Activated CD4-positive, alpha-beta memory T cell treated with anti-CD3 and anti-CD28 coated beads for 36 hours (primary cell): ENCODE data around the gene AZGP1. TPM values are rescaled to one million over a fixed set of nuclear protein-coding genes. Genes with fewer than 3 reads are reported as not detected.
"Not testable (repeated sequence)": the region's sequence is repeated elsewhere in the genome, so short reads cannot be mapped to it uniquely, and the experiment has no call there.

Experiments
- CTCF ChIA-PET: fragments of 350-600 bp; sonication (Branson Sonifier 250); formaldehyde crosslinking; loops from one replicate; lab custom pipeline; 2021; ENCODE audit warnings: antibody characterized with exemption, inconsistent platforms; lab: Charles Lee
- POLR2A ChIA-PET: fragments of 350-600 bp; sonication (Branson Sonifier 250); formaldehyde crosslinking; loops from one replicate; lab custom pipeline; 2021; ENCODE audit warnings: antibody characterized with exemption; lab: Charles Lee
- DNase-seq: peaks from one replicate; pipeline ENCODE4 v3.0.0-alpha.2; 2020
- H3K27ac Mint-ChIP-seq: one replicate; pipeline ENCODE4 v1.8.0; 2021; ENCODE audit warnings: mixed read lengths
- H3K27me3 Mint-ChIP-seq: one replicate; pipeline ENCODE4 v1.8.0; 2021; ENCODE audit warnings: mixed read lengths
- H3K36me3 Mint-ChIP-seq: one replicate; pipeline ENCODE4 v1.8.0; 2021; ENCODE audit warnings: mixed read lengths
- H3K4me1 Mint-ChIP-seq: one replicate; pipeline ENCODE4 v1.8.0; 2021; ENCODE audit warnings: low read depth, mixed read lengths
- H3K4me3 Mint-ChIP-seq: one replicate; pipeline ENCODE4 v1.8.0; 2021; ENCODE audit warnings: mild to moderate bottlenecking, mixed read lengths
- H3K9me3 Mint-ChIP-seq: one replicate; pipeline ENCODE4 v1.8.0; 2021; ENCODE audit warnings: mixed read lengths
- intact Hi-C: fragments of 100-400 bp; cut with micrococcal nuclease; formaldehyde crosslinking; loops from one replicate; pipeline ENCODE4 v1.15.1; 2023
- total RNA-seq, 2 experiments: library from RNA; stranded (reverse); gene quantifications; one replicate each; pipeline ENCODE4 v1.2.3, GENCODE V29; 2021

The AZGP1 gene
- total RNA-seq, 2 experiments from 2014 or later, result not detected

- H3K4me3 Mint-ChIP-seq, result no peak overlapping the region
- no peaks in the 10 kb centered on the region for H3K4me1 Mint-ChIP-seq
- no peaks in the 10 kb centered on the region for H3K27me3 Mint-ChIP-seq
- no peak overlapping the region for H3K27ac Mint-ChIP-seq
- H3K36me3 Mint-ChIP-seq, result no peaks in the 10 kb centered on the region
- POLR2A ChIA-PET, result no interaction called here
- intact Hi-C loops, result no loop called here
- no peaks in the 10 kb centered on the region for H3K9me3 Mint-ChIP-seq
- no peak for DNase-seq
- CTCF ChIA-PET, result interaction anchor here (0.9 to 3.9 kb wide), 2 partner anchors 14 to 15 kb away, joined by 3 to 44 read pairs; no protein-coding TSS in a partner anchor
These were observed 795 bp upstream of the AZGP1 start for GRCh38 chr7:99976626-99977025.

DNA sequence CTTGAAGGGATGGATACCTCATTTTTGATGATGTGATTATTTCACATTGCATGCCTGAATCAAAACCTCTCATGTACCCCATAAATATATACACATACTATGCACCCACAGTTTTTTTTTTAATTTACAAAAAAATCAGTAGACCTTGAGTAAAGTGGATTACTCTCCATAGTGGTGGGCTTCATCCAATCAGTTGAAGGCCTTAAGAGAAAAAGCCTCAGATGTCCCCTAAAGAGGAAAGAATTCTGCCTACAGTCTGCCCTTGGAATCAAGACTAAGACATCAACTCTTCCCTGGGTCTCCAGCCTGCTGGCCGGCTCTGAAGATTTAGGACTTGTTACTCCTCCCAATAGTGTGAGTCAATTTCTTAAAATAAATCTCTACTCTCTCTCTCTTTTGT is 1.1 kb downstream of the AZGP1 start:
- no peak for DNase-seq
- no peak overlapping the region for H3K4me3 Mint-ChIP-seq
- ChIA-PET CTCF (no interaction called here), POLR2A (no interaction called here)
- intact Hi-C loops, result loop anchor here (2.0 kb wide), 1 partner anchor 68 kb away; no protein-coding TSS in a partner anchor
- no peaks in the 10 kb centered on the region for H3K9me3 Mint-ChIP-seq
- no peaks in the 10 kb centered on the region for H3K4me1 Mint-ChIP-seq
- no peaks in the 10 kb centered on the region for H3K36me3 Mint-ChIP-seq
- H3K27me3 Mint-ChIP-seq, result no peaks in the 10 kb centered on the region
- H3K27ac Mint-ChIP-seq, result no peak overlapping the region

GRCh38 chr7:99973817-99974216 is 2.0 kb downstream of the AZGP1 start:
- POLR2A ChIA-PET, H3K27me3 Mint-ChIP-seq, H3K27ac Mint-ChIP-seq, CTCF ChIA-PET, H3K4me3 Mint-ChIP-seq, H3K36me3 Mint-ChIP-seq, H3K9me3 Mint-ChIP-seq, DNase-seq, H3K4me1 Mint-ChIP-seq: not testable (repeated sequence)
- intact Hi-C loops, result loop anchor here (2.0 kb wide), 1 partner anchor 67 kb away; no protein-coding TSS in a partner anchor

DNA sequence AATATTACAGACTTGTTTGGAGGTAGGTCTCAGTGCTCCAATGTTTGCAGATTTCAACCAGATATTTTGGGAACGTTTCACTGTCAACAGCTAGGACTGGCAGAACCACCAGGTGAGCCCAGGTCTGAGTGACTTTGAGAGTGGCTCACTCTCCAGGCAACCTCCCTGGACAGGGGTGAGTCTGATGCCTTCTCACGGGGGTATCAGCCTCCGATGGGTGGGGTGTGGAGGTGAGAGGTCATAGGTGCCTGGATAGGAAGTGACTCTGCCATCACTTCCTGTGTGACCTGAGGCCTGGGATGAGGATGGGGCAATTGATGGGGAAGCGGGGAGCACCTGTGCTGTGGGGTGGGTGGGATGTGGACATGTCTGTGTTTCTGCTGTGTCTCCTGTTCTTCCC is 4.6 kb downstream of the AZGP1 start:
- intact Hi-C loops, result no loop called here
- peaks cover 9% of the 10 kb centered on the region for H3K27me3 Mint-ChIP-seq
- CTCF ChIA-PET, result no interaction called here

DNA sequence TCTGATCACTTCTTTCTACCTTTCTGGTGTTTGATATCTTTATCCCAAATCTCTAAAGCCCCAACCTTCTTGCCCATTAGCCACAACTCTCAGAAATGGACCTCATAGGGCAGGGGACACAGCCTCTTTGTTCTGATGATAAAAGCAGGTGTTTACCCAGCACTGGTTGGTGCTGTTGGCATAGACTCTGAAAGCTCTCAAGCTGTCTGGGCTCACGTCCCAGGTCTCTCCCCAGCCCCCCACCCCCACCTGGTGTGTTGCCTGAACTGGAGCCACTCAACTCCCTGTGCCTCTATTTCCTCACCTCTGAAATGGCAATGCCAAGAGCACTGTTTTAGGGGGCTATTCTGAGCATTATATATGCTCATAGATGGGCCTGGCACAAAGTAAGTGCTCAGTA is 6.0 kb downstream of the AZGP1 start:
- intact Hi-C loops, H3K4me1 Mint-ChIP-seq, H3K27ac Mint-ChIP-seq, H3K4me3 Mint-ChIP-seq, DNase-seq, H3K36me3 Mint-ChIP-seq, POLR2A ChIA-PET, H3K9me3 Mint-ChIP-seq: not testable (repeated sequence)
- H3K27me3 Mint-ChIP-seq, result peaks cover 12% of the 10 kb centered on the region
- CTCF ChIA-PET, result interaction anchor here (1.9 kb wide), 1 partner anchor 20 kb away, joined by 6 read pairs; no protein-coding TSS in a partner anchor

More for the DNA sequence above, 4.6 kb downstream of the AZGP1 start:
- Mint-ChIP-seq H3K4me3 (no peak overlapping the region), H3K36me3 (no peaks in the 10 kb centered on the region), H3K4me1 (no peaks in the 10 kb centered on the region), H3K9me3 (no peaks in the 10 kb centered on the region), H3K27ac (no peak overlapping the region)
- POLR2A ChIA-PET, result no interaction called here
- no peak for DNase-seq

DNA sequence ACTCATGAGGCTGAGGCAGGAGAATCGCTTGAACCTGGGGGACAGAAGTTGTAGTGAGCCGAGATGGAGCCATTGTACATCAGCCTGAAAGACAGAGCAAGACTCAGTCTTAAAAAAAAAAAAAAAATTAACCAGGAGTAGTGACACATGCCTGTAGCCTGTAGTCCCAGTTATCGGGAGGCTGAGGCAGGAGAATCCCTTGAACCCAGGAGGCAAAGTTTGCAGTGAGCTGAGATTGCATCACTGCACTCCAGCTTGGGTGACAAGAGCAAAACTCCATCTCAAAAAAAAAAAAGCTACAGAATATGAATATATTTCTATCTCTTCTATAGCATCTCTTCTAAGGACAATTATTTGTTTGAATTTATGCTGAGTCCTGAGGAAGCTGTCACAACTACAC is 6.5 kb downstream of the AZGP1 start:
- H3K27ac Mint-ChIP-seq, result no peak overlapping the region
- H3K9me3 Mint-ChIP-seq, result no peaks in the 10 kb centered on the region
- ChIA-PET CTCF (interaction anchor here (0.6 to 1.9 kb wide), 2 partner anchors 11 to 20 kb away, joined by 3 to 6 read pairs; no protein-coding TSS in a partner anchor), POLR2A (no interaction called here)
- no peak for DNase-seq
- H3K36me3 Mint-ChIP-seq, result no peaks in the 10 kb centered on the region
- H3K27me3 Mint-ChIP-seq, result peaks cover 14% of the 10 kb centered on the region
- H3K4me1 Mint-ChIP-seq, result no peaks in the 10 kb centered on the region
- intact Hi-C loops, result no loop called here
- H3K4me3 Mint-ChIP-seq, result no peak overlapping the region

GRCh38 chr7:99958564-99959227 is 17.1 kb downstream of the AZGP1 start:
- ChIA-PET CTCF (no interaction called here), POLR2A (no interaction called here)
- H3K36me3 Mint-ChIP-seq, result no peaks in the 10 kb centered on the region
- H3K9me3 Mint-ChIP-seq, result no peaks in the 10 kb centered on the region
- intact Hi-C loops, result no loop called here
- H3K27ac Mint-ChIP-seq, result no peak overlapping the region
- peaks cover 2% of the 10 kb centered on the region for H3K4me1 Mint-ChIP-seq
- DNase-seq, result no peak
- peaks cover 17% of the 10 kb centered on the region for H3K27me3 Mint-ChIP-seq
- no peak overlapping the region for H3K4me3 Mint-ChIP-seq

DNA sequence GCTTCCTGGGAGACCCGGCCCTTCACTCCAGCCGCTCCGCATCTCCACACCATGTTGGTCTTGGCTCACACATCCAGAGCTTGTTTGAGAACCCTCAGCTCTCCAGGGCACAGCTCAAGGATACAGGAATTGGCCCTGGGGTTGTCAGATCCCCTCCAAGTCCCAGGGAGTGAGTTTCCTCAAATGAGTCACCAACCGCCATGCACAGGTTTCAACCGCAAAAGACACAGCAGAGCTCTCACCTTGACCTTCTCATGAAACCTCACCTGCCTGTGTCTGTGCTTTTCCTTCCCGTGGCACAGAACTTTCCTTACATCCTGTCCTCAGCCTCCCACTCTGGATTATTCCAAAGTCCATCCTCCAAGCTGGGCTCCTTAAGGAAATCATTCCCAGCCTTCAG is 20.6 kb downstream of the AZGP1 start:
- H3K9me3 Mint-ChIP-seq, result peaks cover 5% of the 10 kb centered on the region
- ChIA-PET CTCF (interaction anchor here (0.8 to 1.1 kb wide), 2 partner anchors 24 to 42 kb away, joined by 4 to 6 read pairs; no protein-coding TSS in a partner anchor), POLR2A (no interaction called here)
- no peaks in the 10 kb centered on the region for H3K36me3 Mint-ChIP-seq
- peaks cover 2% of the 10 kb centered on the region for H3K27me3 Mint-ChIP-seq
- no peak overlapping the region for H3K4me3 Mint-ChIP-seq
- intact Hi-C loops, result no loop called here
- peaks cover 6% of the 10 kb centered on the region for H3K4me1 Mint-ChIP-seq
- no peak overlapping the region for H3K27ac Mint-ChIP-seq
- no peak for DNase-seq

DNA sequence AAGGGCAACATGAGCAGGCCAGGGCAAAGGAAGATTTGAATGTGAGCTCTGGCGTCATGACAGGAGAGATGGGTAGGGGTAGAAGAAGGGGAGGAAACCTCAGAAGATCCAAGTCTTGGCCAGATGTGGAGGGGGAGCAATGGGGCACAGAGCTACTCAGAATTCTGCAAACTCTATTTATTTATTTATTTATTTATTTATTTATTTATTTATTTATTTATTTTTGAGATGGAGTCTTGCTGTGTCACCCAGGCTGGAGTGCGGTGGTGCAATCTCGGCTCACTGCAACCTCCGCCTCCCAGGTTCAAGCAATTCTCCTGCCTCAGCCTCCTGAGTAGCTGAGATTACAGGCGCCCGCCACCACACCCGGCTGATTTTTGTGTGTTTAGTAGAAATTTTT is 21.2 kb downstream of the AZGP1 start:
- intact Hi-C loops, H3K4me1 Mint-ChIP-seq, H3K27ac Mint-ChIP-seq, DNase-seq, H3K9me3 Mint-ChIP-seq, CTCF ChIA-PET, POLR2A ChIA-PET, H3K36me3 Mint-ChIP-seq, H3K4me3 Mint-ChIP-seq, H3K27me3 Mint-ChIP-seq: not testable (repeated sequence)

- POLR2A ChIA-PET, result no interaction called here
- H3K4me3 Mint-ChIP-seq, result no peak overlapping the region
These were observed 22.2 kb downstream of the AZGP1 start for GRCh38 chr7:99953649-99954048.

GRCh38 chr7:99952649-99953048 is 23.2 kb downstream of the AZGP1 start:
- H3K27me3 Mint-ChIP-seq, POLR2A ChIA-PET, H3K4me3 Mint-ChIP-seq, H3K27ac Mint-ChIP-seq, H3K9me3 Mint-ChIP-seq, DNase-seq, H3K4me1 Mint-ChIP-seq, intact Hi-C loops, H3K36me3 Mint-ChIP-seq, CTCF ChIA-PET: not testable (repeated sequence)

More at GRCh38 chr7:99953649-99954048, 22.2 kb downstream of the AZGP1 start:
- H3K27me3 Mint-ChIP-seq, result peaks cover 5% of the 10 kb centered on the region
- DNase-seq, result peak; percentile 39
- peaks cover 6% of the 10 kb centered on the region for H3K4me1 Mint-ChIP-seq
- no peaks in the 10 kb centered on the region for H3K36me3 Mint-ChIP-seq
- H3K9me3 Mint-ChIP-seq, result peaks cover 5% of the 10 kb centered on the region
- H3K27ac Mint-ChIP-seq, result no peak overlapping the region
- CTCF ChIA-PET, result no interaction called here
- intact Hi-C loops, result no loop called here

DNA sequence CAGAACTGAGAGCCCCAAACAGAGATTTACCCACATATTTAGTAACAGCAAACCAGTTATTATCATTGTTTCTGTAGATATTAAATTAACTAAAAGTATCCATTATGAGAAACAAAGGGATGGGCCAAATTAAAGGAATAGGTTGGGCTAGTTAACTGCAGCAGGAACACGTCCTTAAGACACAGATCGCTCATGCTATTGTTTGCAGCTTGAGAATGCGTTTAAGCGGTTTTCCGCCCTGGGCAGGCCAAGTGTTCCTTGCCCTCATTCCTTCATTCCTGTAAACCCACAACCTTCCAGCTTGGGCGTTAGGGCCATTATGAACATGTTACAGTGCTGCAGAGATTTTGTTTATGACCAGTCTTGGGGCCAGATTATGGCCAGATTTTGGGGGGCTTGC is 25.0 kb downstream of the AZGP1 start:
- H3K27me3 Mint-ChIP-seq, H3K9me3 Mint-ChIP-seq, intact Hi-C loops, H3K36me3 Mint-ChIP-seq, H3K4me3 Mint-ChIP-seq, H3K27ac Mint-ChIP-seq, DNase-seq, POLR2A ChIA-PET, H3K4me1 Mint-ChIP-seq: not testable (repeated sequence)
- CTCF ChIA-PET, result interaction anchor here (0.7 kb wide), 1 partner anchor 38 kb away, joined by 4 read pairs; no protein-coding TSS in a partner anchor
